T-helper 2 cell treated with Interferon-gamma antibody and Interleukin-4, amounts not matched to agents 100 ng/mL and 5 ng/mL, for 36 hours (primary cell): ENCODE results near the gene LUC7L2. TPM values are rescaled to one million over a fixed set of nuclear protein-coding genes. Genes with fewer than 3 reads are reported as not detected.
"Not testable (repeated sequence)": the region's sequence is repeated elsewhere in the genome, so short reads cannot be mapped to it uniquely, and the experiment has no call there.

Source experiments
- intact Hi-C: fragments of 100-400 bp; cut with micrococcal nuclease; formaldehyde crosslinking; loops from one replicate; pipeline ENCODE4 v1.15.1; 2023
- total RNA-seq: library from RNA; stranded (reverse); gene quantifications from 2 replicates; pipeline ENCODE4 v1.2.3, GENCODE V29; 2022

Gene LUC7L2
- total RNA-seq, 1 donor from 2014 or later = 125 TPM

DNA sequence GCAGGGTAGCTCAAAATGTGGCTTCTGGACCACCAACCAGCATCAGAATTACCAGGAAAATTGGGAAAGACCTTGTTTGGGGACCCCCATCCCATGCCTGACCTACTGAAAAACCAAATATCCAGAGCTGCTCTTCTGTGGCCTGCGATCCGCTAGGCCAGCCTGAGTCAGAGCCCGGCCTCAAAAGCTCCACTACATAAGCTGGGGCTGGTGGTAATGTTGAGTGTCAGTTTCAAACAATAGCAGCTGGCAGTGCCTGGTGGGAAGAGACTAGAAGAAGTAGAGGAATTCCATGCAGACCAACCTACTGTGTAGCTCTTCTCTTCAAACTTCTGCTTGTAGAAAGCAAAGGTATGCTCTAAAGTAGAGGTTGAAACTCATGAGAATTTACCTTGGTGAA, 71.8 kb downstream of the LUC7L2 start:
- intact Hi-C loops = no loop called here

DNA sequence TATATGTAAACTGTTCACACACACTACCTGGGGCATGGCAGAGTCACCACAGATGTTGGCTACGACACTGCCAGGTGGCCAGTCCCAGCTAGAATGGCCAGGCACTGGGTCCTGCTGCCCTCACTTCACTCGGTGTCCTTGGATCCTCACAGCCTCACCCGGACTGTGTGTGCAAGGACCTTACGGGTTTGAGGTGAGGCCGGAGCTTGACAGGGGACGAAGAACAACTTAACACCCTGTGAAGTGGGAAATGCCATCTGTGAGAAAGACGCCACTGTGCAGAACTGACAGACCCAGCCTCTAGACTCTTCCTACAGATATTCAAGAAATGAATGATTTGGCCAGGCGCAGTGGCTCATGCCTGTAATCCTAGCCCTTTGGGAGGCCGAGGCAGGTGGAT, 77.1 kb downstream of the LUC7L2 start:
- intact Hi-C loops = no loop called here

DNA sequence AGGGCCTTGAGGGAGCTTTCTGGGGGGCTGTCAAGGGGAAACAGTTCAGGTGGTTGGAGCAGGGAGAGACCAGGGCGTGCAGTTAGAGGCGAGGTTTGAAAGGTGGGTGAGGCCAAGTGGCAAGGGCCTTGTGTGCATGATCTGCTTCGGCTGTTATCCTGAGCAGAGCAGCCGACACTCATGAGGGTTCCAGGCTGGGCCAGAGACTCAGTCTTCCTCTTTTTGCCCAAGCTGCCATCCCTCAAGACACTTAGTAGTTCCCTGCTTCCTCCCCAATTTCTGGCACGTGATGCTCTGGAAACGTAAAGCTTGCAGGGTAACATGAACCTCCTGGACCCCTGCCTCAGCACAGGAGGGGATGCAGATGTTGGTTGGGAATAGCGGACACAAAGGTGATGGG, 79.7 kb downstream of the LUC7L2 start:
- intact Hi-C loops = no loop called here

DNA sequence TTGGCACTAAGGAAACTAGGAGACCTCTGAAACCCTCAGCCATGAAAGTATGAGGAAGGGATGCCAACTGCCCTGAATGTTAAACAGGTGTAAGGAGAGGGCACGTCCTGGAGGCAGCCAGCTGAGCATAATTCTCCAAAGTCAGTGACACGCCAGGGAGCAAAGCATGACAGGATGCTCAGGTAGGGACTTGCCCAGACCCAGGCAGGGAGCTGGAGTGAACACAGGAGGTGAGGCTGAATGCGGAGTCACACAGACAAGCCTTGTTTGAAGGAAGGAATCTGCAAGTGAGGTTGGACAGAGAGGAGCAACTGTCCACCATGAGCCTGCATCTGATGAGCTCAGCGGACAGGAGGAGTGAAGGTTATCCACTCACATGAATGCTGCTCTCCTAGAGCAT, 82.3 kb downstream of the LUC7L2 start:
- intact Hi-C loops = no loop called here

DNA sequence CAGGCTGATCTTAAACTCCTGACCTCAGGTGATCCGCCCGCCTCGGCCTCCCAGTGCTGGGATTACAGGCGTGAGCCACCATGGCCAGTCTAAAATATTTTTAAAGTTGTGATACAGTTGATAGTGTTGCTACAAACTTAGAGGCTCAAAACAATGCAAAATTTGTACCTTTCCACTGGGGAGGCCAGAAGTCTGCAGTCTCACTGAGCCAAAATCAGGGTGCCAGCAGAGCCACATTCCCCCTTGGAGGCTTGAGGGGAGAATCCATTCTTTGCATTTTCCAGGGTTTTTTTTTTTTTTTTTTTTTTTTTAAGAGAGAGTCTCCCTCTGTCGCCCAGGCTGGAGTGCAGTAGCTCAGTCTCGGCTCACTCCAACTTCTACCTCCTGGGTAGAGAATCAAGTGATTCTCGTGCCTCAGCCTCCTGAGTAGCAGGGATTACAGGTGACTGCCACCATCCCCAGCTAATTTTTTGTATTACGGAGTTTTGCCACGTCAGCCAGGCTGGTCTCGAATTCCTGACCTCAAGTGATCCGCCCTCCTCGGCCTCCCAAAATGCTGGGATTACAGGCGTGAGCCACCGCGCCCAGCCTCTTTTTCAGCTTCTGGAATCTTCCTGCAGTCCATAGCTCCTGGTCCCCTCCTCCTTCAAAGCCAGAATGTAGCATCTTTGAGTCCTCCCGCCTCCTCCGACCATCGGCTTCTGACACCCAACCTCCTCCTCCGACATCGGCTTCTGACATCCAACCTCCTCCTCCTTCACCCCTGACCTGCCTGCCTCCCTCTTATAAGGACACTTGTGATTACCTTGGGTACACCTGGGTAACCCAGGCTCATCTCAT, 86.6 kb downstream of the LUC7L2 start:
- intact Hi-C loops = no loop called here

DNA sequence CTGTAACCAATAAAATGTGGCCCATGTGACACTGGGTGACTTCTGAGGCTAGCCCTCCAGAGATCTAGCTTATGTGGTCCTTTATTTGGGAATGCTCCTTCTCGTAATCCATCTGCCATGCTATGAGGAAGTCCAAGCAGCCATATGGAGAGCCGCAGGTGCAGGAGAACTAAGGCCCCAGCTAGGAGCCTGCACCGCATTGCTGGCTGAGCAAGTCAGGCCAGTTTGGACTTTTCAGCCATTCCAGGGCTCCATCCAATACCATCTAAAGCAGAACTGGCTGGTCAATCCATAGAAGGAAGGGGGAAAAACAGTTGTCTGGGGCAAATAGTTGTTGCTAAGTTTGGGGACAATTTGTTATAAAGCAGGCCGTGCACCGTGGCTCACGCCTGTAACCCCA, 91.2 kb downstream of the LUC7L2 start:
- intact Hi-C loops = no loop called here

DNA sequence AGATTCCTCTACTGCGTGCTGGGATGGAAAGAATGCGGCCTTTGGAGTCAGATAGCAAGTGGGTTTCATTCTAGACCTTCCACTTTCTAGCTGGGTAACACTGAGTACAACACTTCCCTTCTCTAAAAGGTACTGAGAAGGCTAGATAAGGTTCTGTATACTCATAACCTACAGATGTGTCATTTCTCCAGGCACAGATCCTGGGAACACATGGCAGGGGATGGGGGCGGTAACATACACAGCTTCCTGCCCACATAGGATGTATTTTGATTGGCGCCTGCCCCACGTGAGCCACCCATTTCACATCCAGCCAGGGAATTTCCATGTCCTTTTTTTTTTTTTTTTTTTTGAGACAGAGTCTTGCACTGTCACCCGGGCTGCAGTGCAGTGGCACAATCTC, 91.9 kb downstream of the LUC7L2 start:
- intact Hi-C loops = no loop called here

DNA sequence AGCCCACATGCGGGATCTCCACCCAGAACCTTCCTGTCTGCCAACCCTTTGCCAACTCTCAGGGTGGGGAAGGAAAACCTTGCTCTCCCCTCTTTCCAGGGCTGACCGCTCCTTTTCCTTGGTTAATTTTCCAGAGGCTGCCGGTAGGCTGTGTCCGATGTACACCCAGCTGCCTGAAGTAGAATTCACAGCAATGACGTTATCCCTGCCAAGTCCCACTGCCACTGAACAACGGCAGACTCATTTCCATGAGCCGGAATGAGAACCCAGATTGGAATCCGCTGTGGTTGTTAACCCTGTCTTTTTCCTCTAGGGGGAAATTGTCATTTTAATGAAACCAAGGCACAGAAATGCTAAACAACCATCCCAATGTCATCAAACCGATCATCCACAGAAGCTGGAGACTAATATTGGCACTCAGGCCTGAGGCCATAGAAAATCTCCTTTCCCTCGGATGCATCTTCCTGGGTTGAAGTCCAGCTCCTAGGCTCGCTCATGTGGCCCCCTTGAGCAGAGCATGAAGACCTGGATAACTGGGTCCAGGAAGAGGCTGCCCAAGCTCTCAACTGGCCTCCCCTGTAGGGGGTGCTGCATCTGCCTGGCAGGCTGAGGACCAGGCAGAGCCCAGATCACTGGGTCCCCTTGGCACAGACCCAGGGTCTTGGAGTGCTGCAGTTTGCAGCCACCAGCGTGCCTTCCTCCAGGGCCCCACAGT, 93.4 kb downstream of the LUC7L2 start:
- intact Hi-C loops = no loop called here

DNA sequence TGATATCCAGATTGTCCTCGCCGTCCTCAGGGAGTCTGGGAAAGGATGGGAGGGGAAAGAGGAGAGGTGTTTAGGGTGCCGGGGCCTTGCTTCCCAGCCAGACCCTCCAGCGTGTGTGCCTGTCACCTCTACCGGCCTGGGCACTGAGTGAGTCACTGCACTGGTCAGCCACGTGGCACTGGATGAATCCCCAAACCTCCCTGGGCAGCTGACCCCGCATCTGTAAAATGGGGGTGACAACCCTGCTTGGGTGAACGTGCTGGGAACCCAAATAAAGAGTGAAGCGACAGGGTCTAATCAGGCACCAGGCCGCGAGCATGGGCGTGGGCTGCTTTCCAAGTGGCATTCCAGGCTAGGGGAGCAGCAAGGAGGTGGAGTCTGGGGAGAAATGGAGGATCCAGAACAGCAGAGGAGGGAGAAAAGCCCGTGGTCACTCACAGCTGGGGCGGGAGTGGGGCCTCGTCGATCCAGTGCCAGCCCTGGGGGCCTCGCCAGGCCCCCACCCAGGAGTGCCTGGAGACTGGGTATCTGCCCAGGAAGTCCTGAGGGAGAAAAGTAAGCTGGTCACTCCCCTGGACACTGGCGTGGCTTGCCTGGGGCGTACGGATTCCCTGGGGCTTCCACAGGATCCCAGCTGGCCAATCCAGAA, 94.1 kb downstream of the LUC7L2 start:
- intact Hi-C loops = no loop called here

DNA sequence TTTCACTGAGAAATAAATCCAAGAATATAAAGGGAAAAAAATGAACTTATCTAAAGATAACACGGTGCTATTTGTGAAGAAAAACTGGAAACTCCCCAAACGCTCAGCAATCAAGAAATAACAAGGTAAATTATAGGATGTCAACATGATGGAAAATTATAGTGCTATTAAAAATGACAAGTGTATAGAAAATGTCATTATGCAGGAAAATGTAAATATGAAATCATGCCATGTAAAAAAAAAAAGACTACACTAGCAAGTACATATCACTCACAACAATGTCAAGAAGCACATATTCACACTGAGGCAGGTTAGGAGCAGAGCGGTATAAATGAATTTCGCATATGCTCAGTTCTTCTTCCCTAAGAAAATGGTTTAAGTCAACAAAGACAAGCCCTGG, 96.1 kb downstream of the LUC7L2 start:
- intact Hi-C loops = no loop called here

DNA sequence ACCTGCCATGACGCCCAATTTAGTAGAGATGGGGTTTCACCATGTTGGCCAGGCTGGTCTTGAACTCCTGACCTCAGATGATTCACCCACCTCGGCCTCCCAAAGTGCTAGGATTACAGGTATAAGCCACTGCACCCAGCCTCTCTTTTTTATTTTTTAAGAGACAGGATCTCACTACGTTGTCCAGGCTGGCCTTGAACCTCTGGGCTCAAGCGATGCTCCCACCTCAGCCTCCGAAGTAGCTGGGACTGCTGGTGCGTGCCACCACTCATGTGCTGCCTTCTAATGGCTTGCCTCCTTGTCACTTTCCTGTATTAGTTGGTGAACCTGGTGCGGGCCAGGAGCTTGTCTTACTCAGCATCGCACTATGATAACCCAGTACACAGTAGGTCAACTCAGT, 96.8 kb downstream of the LUC7L2 start:
- intact Hi-C loops = no loop called here

DNA sequence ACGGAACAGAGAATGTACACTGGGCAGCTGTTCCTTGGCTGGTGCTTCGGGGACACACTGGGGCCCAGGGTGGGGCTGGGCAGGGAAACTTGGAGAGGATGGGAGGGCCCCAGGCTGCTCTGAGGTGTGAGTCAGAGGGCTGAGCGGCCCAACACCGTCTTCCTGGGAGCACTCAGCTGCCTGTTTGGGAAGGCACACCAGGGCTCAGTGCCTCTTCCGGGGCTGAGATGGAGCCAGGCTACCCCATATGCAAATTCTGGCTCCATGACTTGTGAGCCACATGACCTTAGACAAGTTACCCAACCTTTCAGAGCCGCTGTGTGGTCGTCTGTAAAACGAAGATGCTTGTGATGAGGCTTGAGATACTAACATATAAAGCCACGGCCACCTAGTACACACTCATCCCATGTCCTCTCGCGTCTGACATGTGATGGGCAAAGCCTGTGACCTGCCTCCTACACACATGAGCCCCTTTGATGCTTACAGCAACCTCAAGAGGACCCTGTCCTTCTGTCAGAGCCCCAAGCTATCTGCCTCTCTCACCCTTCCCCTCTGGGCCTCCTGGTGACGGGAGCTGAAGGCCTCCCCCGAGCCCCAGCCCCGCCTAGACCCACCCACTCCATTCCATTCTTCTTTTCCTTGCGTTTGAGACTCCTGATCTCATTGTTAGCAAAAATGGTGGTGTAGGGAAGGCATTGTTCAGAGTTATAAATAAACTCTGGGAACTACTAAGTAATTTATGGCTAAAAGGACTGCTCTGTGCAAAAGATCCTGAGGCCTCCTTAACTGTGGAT, 97.7 kb downstream of the LUC7L2 start:
- intact Hi-C loops = no loop called here

DNA sequence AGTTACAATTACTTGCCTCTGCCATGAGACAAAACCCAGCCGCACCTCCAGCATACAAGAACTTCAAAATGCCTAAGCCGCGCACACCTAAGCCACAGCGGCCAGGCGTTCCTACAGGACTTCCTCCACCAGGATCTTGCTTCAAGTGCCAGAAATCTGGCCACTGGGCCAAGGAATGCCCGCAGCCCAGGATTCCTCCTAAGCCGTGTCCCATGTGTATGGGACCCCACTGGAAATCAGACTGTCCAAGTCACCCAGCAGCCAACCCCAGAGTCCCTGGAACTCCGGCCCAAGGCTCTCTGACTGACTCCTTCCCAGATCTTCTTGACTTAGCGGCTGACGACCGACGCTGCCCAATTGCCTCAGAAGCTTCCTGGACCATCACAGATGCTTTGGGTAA, 103.7 kb downstream of the LUC7L2 start:
- intact Hi-C loops = not testable (repeated sequence)

DNA sequence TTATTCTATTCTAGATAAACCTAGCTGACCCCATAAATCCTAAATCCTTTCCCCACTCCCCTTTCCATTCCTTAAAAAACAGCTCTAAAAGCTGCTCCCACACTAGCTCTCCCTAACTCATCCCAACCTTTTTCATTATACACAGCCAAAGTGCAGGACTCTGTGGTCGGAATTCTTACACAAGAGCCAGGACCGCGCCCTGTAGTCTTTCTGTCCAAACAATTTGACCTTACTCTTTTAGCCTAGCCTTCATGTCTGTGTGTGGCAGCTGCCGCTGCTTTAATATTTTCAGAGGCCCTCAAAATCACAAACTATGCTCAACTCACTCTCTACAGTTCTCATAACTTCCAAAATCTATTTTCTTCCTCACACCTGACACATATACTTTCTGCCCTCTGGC, 104.8 kb downstream of the LUC7L2 start:
- intact Hi-C loops = not testable (repeated sequence)

DNA sequence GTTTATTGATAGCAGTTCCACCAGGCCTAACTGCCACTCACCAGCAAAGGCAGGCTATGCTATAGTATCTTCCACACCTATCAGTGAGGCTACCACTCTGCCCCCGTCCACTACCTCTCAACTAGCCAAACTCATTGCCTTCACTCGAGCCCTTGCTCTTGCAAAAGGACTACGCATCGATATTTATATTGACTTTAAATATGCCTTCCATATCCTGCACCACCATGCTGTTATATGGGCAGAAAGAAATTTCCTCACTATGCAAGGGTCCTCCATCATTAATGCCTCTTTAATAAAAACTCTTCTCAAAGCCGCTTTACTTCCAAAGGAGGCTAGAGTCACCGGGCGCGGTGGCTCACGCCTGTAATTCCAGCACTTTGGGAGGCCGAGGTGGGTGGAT, 105.4 kb downstream of the LUC7L2 start:
- intact Hi-C loops = not testable (repeated sequence)

DNA sequence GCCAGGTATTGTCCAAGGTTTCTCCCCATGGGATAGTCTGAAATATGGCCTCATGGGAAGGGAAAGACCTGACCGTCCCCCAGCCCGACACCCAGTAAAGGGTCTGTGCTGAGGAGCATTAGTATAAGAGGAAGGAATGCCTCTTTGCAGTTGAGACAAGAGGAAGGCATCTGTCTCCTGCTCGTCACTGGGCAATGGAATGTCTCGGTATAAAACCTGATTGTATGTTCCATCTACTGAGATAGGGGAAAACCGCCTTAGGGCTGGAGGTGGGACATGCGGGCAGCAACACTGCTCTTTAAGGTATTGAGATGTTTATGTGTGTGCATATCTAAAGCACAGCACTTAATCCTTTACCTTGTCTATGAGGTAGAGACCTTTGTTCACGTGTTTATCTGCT, 108.0 kb downstream of the LUC7L2 start:
- intact Hi-C loops = not testable (repeated sequence)

DNA sequence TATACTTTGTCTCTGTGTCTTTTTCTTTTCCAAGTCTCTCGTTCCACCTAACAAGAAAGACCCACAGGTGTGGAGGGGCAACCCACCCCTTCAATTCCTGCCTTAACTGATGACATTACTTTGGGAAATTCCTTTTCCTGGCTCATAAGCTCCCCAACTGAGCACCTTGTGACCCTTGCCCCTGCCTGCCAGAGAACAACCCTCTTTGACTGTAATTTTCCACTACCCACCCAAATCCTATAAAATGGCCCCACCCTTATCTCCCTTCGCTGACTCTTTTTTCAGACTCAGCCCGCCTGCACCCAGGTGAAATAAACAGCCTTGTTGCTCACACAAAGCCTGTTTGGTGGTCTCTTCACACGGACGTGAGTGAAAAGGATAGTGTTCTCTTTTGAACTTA, 108.6 kb downstream of the LUC7L2 start:
- intact Hi-C loops = not testable (repeated sequence)

DNA sequence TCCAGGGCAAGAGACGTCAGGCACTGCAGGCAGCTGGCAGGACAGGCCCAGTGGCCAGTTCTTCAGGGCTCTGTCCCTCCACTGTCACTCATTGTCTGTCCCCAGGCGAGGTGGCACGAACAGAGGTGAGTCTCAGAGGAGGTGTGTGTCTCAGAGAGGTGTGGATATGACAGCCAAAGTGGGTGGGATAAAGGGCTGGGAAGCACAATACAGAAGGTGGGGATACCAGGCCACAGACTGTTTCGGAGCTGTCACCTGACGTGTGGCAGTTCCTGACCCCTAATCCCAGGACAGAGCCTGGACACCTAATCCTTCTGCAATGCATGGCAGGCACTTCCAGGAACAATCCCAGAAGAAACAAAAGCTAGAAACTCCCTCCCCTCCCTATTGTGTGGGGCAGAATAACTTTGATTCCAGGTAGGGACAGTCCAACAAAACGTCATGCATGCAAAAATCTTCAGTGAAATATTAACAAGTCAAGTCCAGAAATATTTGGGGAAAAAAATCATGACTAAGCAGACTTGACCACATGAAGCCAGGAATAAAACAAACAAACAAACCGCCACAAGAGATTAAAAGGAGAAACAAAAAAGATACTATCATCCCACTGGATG, 112.2 kb downstream of the LUC7L2 start:
- intact Hi-C loops = no loop called here
